Aorta (tissue), 5 donors: Measurements from ENCODE around the gene CALCOCO1. TPM values are rescaled to one million over a fixed set of nuclear protein-coding genes. Genes with fewer than 3 reads are reported as not detected.
"Not testable (repeated sequence)": the region's sequence is repeated elsewhere in the genome, so short reads cannot be mapped to it uniquely, and the experiment has no call there.

Source experiments
- ATAC-seq: fragments of 200-7000 bp; cut with Tn5 transposase; one replicate; pipeline ENCODE4 v1.9.1; 2022; ENCODE audit warnings: moderate library complexity; ENCODE audit not compliant: low FRiP score
- DNase-seq, 2 donors: peaks; one replicate each; pipeline ENCODE4 v3.0.0-alpha.2; 2020
- H3K27ac ChIP-seq, 2 donors: one replicate each; pipeline ENCODE4 v1.5.1; 2013; ENCODE audit warnings: low read length in 2 of 2, mild to moderate bottlenecking in 2 of 2, moderate library complexity in 2 of 2, control low read depth in 1 of 2, inconsistent platforms in 1 of 2, low read depth in 1 of 2
- H3K27me3 ChIP-seq, 2 donors: one replicate each; pipeline ENCODE4 v1.6.1; 2013; ENCODE audit warnings: control low read depth in 1 of 2, low read length in 1 of 2, mild to moderate bottlenecking in 1 of 2, moderate library complexity in 1 of 2; ENCODE audit not compliant: insufficient read depth in 2 of 2, control insufficient read depth in 1 of 2
- H3K36me3 ChIP-seq, 2 donors: one replicate each; pipeline ENCODE4 v1.6.1; 2013; ENCODE audit warnings: control low read depth in 1 of 2, low read length in 1 of 2, mild to moderate bottlenecking in 1 of 2; ENCODE audit not compliant: insufficient read depth in 2 of 2, control insufficient read depth in 1 of 2
- H3K4me1 ChIP-seq, 2 donors: one replicate each; pipeline ENCODE4 v1.6.1; 2013; ENCODE audit warnings: low read length in 2 of 2, control low read depth in 1 of 2, mild to moderate bottlenecking in 1 of 2, moderate library complexity in 1 of 2; ENCODE audit not compliant: insufficient read depth in 2 of 2, control insufficient read depth in 1 of 2
- H3K4me3 ChIP-seq, 2 donors: one replicate each; pipeline ENCODE4 v1.5.1; 2013; ENCODE audit warnings: low read length in 2 of 2, control low read depth in 1 of 2, mild to moderate bottlenecking in 1 of 2
- H3K9me3 ChIP-seq: one replicate; pipeline ENCODE4 v1.6.1; 2013; ENCODE audit warnings: mild to moderate bottlenecking, low read length; ENCODE audit not compliant: control insufficient read depth
- WGBS, 2 donors: extraction: QIAGEN DNeasy Blood & Tissue Kit; methylation state at CpG; one replicate each; pipeline ENCODE4 v1.1.7; 2013; 5-methylcytosine and 5-hydroxymethylcytosine counted together
- intact Hi-C, 2 donors: fragments of 100-400 bp; cut with DNase I; formaldehyde crosslinking; loops; one replicate each; pipeline versions ENCODE4 v1.14.2 to v1.15.0; 2022
- polyA plus RNA-seq, 2 donors: library from polyadenylated mRNA; stranded (reverse); fragments of 200-250 nt; gene quantifications; one replicate each; pipeline ENCODE4 v1.2.3, GENCODE V29; 2013
- total RNA-seq, 2 donors: library from RNA; stranded (reverse); fragmentation: NEBNext Ultra II Directional; extraction: Animal tissue kit (Norgen Biotek cat#: 25700); gene quantifications; one replicate each; pipeline ENCODE4 v1.2.1, GENCODE V29; 2021
- donor health status: healthy with polysubstance abuse.
- donor health status: Bipolar disorder and iron deficiency.
- donor health status: DM: no; HTN: no; CAD: no.
- donor health status: DM: no; HTN: no; CAD: no.
- donor health status: DM: yes; HTN: yes; CAD: no.

The CALCOCO1 gene
- total and polyA plus RNA-seq, 4 donors, result 88.5 to 299 (median 250) TPM

GRCh38 chr12:53686436-53686835, 40.8 kb downstream of the CALCOCO1 start:
- WGBS, 2 donors, result 1 to 23% methylated on average over 3 of the region's 3 CpGs
- ATAC-seq, result no peak
- Histone ChIP-seq H3K36me3 (no peaks in the 10 kb centered on the region), H3K4me3 (no peak overlapping the region), H3K27ac (peak overlapping the region in 1 of 2 donors; percentile 40), H3K27me3 (no peaks in the 10 kb centered on the region), H3K9me3 (no peaks in the 10 kb centered on the region), H3K4me1 (no peaks in the 10 kb centered on the region)
- no peak for DNase-seq
- intact Hi-C loops, result no loop called here

- Histone ChIP-seq H3K9me3 (no peaks in the 10 kb centered on the region), H3K27ac (no peak overlapping the region), H3K4me3 (no peak overlapping the region), H3K27me3 (no peaks in the 10 kb centered on the region), H3K4me1 (no peaks in the 10 kb centered on the region), H3K36me3 (no peaks in the 10 kb centered on the region)
- DNase-seq (no peak), ATAC-seq (no peak)
- WGBS, 2 donors, result 74 to 77% methylated on average over 3 of the region's 3 CpGs
- intact Hi-C loops, result no loop called here
Observed at GRCh38 chr12:53684654-53685220, 42.5 kb downstream of the CALCOCO1 start.

GRCh38 chr12:53683983-53684382, 43.3 kb downstream of the CALCOCO1 start:
- 92% methylated on average over 9 of the region's 9 CpGs for WGBS, 2 donors
- no peak for DNase-seq
- intact Hi-C loops, result no loop called here

GRCh38 chr12:53683494-53683893, 43.8 kb downstream of the CALCOCO1 start:
- H3K36me3 ChIP-seq, result no peaks in the 10 kb centered on the region
- intact Hi-C loops, result no loop called here

More at GRCh38 chr12:53683983-53684382, 43.3 kb downstream of the CALCOCO1 start:
- Histone ChIP-seq H3K27ac (no peak overlapping the region), H3K27me3 (no peaks in the 10 kb centered on the region), H3K9me3 (no peaks in the 10 kb centered on the region), H3K4me1 (no peaks in the 10 kb centered on the region), H3K36me3 (no peaks in the 10 kb centered on the region), H3K4me3 (no peak overlapping the region)
- no peak for ATAC-seq

GRCh38 chr12:53680061-53680460, 47.2 kb downstream of the CALCOCO1 start:
- H3K4me3 ChIP-seq, H3K9me3 ChIP-seq, intact Hi-C loops, H3K27me3 ChIP-seq, DNase-seq, H3K4me1 ChIP-seq, H3K36me3 ChIP-seq, H3K27ac ChIP-seq, ATAC-seq: not testable (repeated sequence)
- WGBS, 2 donors, result 93 to 94% methylated on average over 5 of the region's 5 CpGs

More at GRCh38 chr12:53683494-53683893, 43.8 kb downstream of the CALCOCO1 start:
- Histone ChIP-seq H3K27ac (no peak overlapping the region), H3K4me3 (no peak overlapping the region), H3K9me3 (no peaks in the 10 kb centered on the region), H3K27me3 (no peaks in the 10 kb centered on the region), H3K4me1 (no peaks in the 10 kb centered on the region)
- ATAC-seq (no peak), DNase-seq (no peak)
- WGBS, 2 donors, result 97 to 98% methylated on average over 2 of the region's 2 CpGs

GRCh38 chr12:53677800-53678148, 49.5 kb downstream of the CALCOCO1 start:
- no peak for ATAC-seq
- 35 to 41% methylated on average over 5 of the region's 5 CpGs for WGBS, 2 donors

GRCh38 chr12:53677016-53677799, 50.0 kb downstream of the CALCOCO1 start:
- Histone ChIP-seq H3K4me1 (peaks cover 0 to 2% of the 10 kb centered on the region in 2 donors), H3K9me3 (no peaks in the 10 kb centered on the region), H3K27ac (peak overlapping the region; percentile 80 to 99), H3K27me3 (no peaks in the 10 kb centered on the region), H3K36me3 (peaks cover 0 to 3% of the 10 kb centered on the region in 2 donors), H3K4me3 (peak overlapping the region in 1 of 2 donors; percentile 43)
- no peak for DNase-seq
- intact Hi-C loops, result loop anchor here (2.0 to 5.0 kb wide), 3 partner anchors 50 to 135 kb away; partner anchors contain the start of gene ATF7 (in 1 of the 2)
- peak; percentile 5 for ATAC-seq
- 5 to 6% methylated on average over 41 to 51 of the region's 51 CpGs for WGBS, 2 donors

More at GRCh38 chr12:53677800-53678148, 49.5 kb downstream of the CALCOCO1 start:
- no peaks in the 10 kb centered on the region for H3K27me3 ChIP-seq
- intact Hi-C loops, result loop anchor here (2.0 to 5.0 kb wide), 3 partner anchors 50 to 135 kb away; partner anchors contain the start of gene ATF7 (in 1 of the 2)
- no peak for DNase-seq
- no peaks in the 10 kb centered on the region for H3K9me3 ChIP-seq
- H3K4me1 ChIP-seq, result peaks cover 0 to 2% of the 10 kb centered on the region in 2 donors
- peak overlapping the region; percentile 80 to 99 for H3K27ac ChIP-seq
- no peaks in the 10 kb centered on the region for H3K36me3 ChIP-seq
- no peak overlapping the region for H3K4me3 ChIP-seq

GRCh38 chr12:53676656-53677015, 50.6 kb downstream of the CALCOCO1 start:
- peaks cover 0 to 2% of the 10 kb centered on the region in 2 donors for H3K4me1 ChIP-seq
- ATAC-seq (peak; percentile 64), DNase-seq (peak; percentile 65 to 84)

More at GRCh38 chr12:53676656-53677015, 50.6 kb downstream of the CALCOCO1 start:
- peak overlapping the region; percentile 80 to 99 for H3K27ac ChIP-seq
- no peak overlapping the region for H3K4me3 ChIP-seq
- no peaks in the 10 kb centered on the region for H3K9me3 ChIP-seq
- H3K27me3 ChIP-seq, result no peaks in the 10 kb centered on the region
- peaks cover 0 to 3% of the 10 kb centered on the region in 2 donors for H3K36me3 ChIP-seq
- intact Hi-C loops, result loop anchor here (1.0 to 5.0 kb wide), 4 partner anchors 49 to 134 kb away; partner anchors contain the start of gene ATF7 (in 2 of the 2)
- WGBS, 2 donors, result 2 to 9% methylated on average over 12 to 15 of the region's 15 CpGs
